ENCODE data around the gene FAM13A. TPM values are rescaled to one million over a fixed set of nuclear protein-coding genes. Genes with fewer than 3 reads are reported as not detected.
"Not testable (repeated sequence)": the region's sequence is repeated elsewhere in the genome, so short reads cannot be mapped to it uniquely, and the experiment has no call there.

The FAM13A gene
- total and polyA plus RNA-seq, 2 of the 4 experiments (the other 2 are of a cell fraction), result 13.1 to 22.0 TPM

DNA sequence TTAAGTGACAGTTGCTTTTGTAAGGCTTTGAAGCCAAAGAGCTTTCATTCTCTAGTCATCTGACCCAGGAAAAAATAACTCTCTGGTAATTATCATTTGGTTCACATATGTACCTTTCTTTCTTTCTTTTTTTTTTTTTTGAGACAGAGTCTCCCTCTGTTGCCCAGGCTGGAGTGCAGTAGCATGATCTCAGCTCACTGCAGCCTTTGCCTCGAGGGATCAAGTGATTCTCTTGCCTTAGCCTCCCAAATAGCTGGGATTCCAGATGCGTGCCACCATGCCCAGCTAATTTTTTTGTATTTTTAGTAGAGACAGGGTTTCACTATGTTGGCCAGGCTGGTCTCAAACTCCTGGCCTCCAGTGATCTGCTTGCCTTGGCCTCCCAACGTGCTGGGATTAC lies 169.6 kb downstream of the FAM13A start:
- H2BK15ac ChIP-seq (ENCODE audit: low read depth, low read length); H2BK120ac ChIP-seq (ENCODE audit: low read depth, low read length); H3K4me2 ChIP-seq (ENCODE audit: low read depth, low read length); H3K18ac ChIP-seq (ENCODE audit: low read depth, low read length); H3K36me3 ChIP-seq (ENCODE audit: control insufficient read depth, insufficient read depth, low read length); DNase-seq; H3K9ac ChIP-seq (ENCODE audit: low read depth, low read length); H4K8ac ChIP-seq (ENCODE audit: low read depth in 2 of 2, low read length in 2 of 2); H3K79me1 ChIP-seq (ENCODE audit: low read depth in 1 of 2, low read length in 2 of 2); POLR2A ChIA-PET (ENCODE audit: unreplicated experiment); H3K4me1 ChIP-seq (ENCODE audit: control insufficient read depth, insufficient read depth, low read length); H3K56ac ChIP-seq (ENCODE audit: extremely low read depth, insufficient read depth, low read length); H3K4ac ChIP-seq (ENCODE audit: low read depth, low read length); in situ Hi-C loops (cut with MboI; ENCODE audit: low sequenced_read_pairs); H3K23ac ChIP-seq (ENCODE audit: low read depth, low read length); H3K9me3 ChIP-seq (ENCODE audit: control insufficient read depth, insufficient read depth, low read length); H4K20me1 ChIP-seq (ENCODE audit: insufficient read depth, low read length); H3K27me3 ChIP-seq (ENCODE audit: control insufficient read depth, insufficient read depth, low read length); H4K91ac ChIP-seq (ENCODE audit: insufficient read depth, low read depth, low read length); H3K4me3 ChIP-seq (ENCODE audit: insufficient read depth, low read depth, low read length); H3K27ac ChIP-seq (ENCODE audit: insufficient read depth, low read length); intact Hi-C loops (cut with micrococcal nuclease); dilution Hi-C loops (cut with HindIII; ENCODE audit: low sequenced_read_pairs, unreplicated experiment); H2AK5ac ChIP-seq (ENCODE audit: low read depth, low read length); H2AK9ac ChIP-seq (replicated peaks; ENCODE audit: low read depth, low read length, poor library complexity); H2BK5ac ChIP-seq (ENCODE audit: low read depth, low read length, poor library complexity, severe bottlenecking); H4K5ac ChIP-seq (ENCODE audit: low read depth, low read length); ATAC-seq (ENCODE audit: low read depth); H3K9me1 ChIP-seq (ENCODE audit: insufficient read depth, low read length); H3K14ac ChIP-seq (replicated peaks; ENCODE audit: low read depth, low read length); BruUV-seq (replicated peaks); H2AFZ ChIP-seq (replicated peaks; ENCODE audit: low read length, poor library complexity); H2BK20ac ChIP-seq (ENCODE audit: low read depth, low read length): not testable (repeated sequence)
- CTCF ChIA-PET, result interaction anchor here (0.6 kb wide), 1 partner anchor 679 kb away, joined by 3 read pairs; no protein-coding TSS in a partner anchor
- WGBS, 2 experiments (ENCODE audit: extremely low coverage in 2 of 2, insufficient read length in 1 of 2), result no CpG with 5 or more reads among the region's 3 CpGs

Data from IMR-90 (cell line).